GM19463 (cell line): Measurements from ENCODE around the gene NCS1.

ENCODE experiments used
- ATAC-seq: cut with Tn5 transposase; IDR thresholded peaks from one replicate; pipeline ENCODE4 v1.9.1; 2021; ENCODE audit warnings: mild to moderate bottlenecking, moderate library complexity; ENCODE audit not compliant: unreplicated experiment

The NCS1 gene

GRCh38 chr9:130147198-130147597 is 25.0 kb upstream of the NCS1 start:
- ATAC-seq, result no peak

GRCh38 chr9:130147910-130148309 is 24.3 kb upstream of the NCS1 start:
- ATAC-seq, result no peak

- ATAC-seq, result no peak
These were observed 23.2 kb upstream of the NCS1 start for GRCh38 chr9:130149031-130149430.

GRCh38 chr9:130149654-130150286 is 22.4 kb upstream of the NCS1 start:
- no peak for ATAC-seq

- no peak for ATAC-seq
These were observed 21.3 kb upstream of the NCS1 start for GRCh38 chr9:130150779-130151382.

- no peak for ATAC-seq
These were observed 17.4 kb upstream of the NCS1 start for GRCh38 chr9:130154816-130155215.

- no peak for ATAC-seq
These were observed 16.6 kb upstream of the NCS1 start for GRCh38 chr9:130155647-130156046.

- ATAC-seq, result no peak
These were observed 15.5 kb upstream of the NCS1 start for GRCh38 chr9:130156672-130157071.

- ATAC-seq, result no peak
These were observed 15.1 kb upstream of the NCS1 start for GRCh38 chr9:130157079-130157478.

- no peak for ATAC-seq
These were observed 14.2 kb upstream of the NCS1 start for GRCh38 chr9:130158001-130158400.

- ATAC-seq, result no peak
These were observed 13.1 kb upstream of the NCS1 start for GRCh38 chr9:130159057-130159456.

GRCh38 chr9:130159915-130160670 is 12.1 kb upstream of the NCS1 start:
- ATAC-seq, result no peak

- no peak for ATAC-seq
These were observed 11.2 kb upstream of the NCS1 start for GRCh38 chr9:130160862-130161470.

- ATAC-seq, result no peak
These were observed 6.6 kb upstream of the NCS1 start for GRCh38 chr9:130165579-130165978.

GRCh38 chr9:130166399-130166798 is 5.8 kb upstream of the NCS1 start:
- ATAC-seq, result no peak

GRCh38 chr9:130167927-130168326 is 4.3 kb upstream of the NCS1 start:
- no peak for ATAC-seq

GRCh38 chr9:130171226-130172148 is 717 bp upstream of the NCS1 start:
- ATAC-seq, result no peak

GRCh38 chr9:130172858-130173665 is 858 bp downstream of the NCS1 start:
- no peak for ATAC-seq

- ATAC-seq, result no peak
These were observed 1.4 kb downstream of the NCS1 start for GRCh38 chr9:130173666-130173983.

GRCh38 chr9:130174025-130174424 is 1.8 kb downstream of the NCS1 start:
- ATAC-seq, result no peak
